Measurements from ENCODE around the gene SNX8.

- TF ChIP-seq CTCF (conservative IDR thresholded peaks at IDR 0.05; ENCODE audit: low read length) (no peak), EZH2phosphoT487 (IDR thresholded peaks at IDR 0.05; ENCODE audit: borderline replicate concordance, low read depth, low read length) (no peak)
Measured at GRCh38 chr7:2281541-2281940, 32.7 kb downstream of the SNX8 start.

Data from OCI-LY7 (cell line).